ENCODE results near the gene NAV3.

The NAV3 gene

GRCh38 chr12:78260976-78261375, 430.3 kb downstream of the NAV3 start:
- DNase-seq (ENCODE audit: low read depth in 2 of 2): no peak

GRCh38 chr12:78261901-78262300, 431.2 kb downstream of the NAV3 start:
- no peak for DNase-seq (ENCODE audit: low read depth in 2 of 2)
